LHCN-M2 (cell line): ENCODE data around the gene LRFN4. TPM values are rescaled to one million over a fixed set of nuclear protein-coding genes. Genes with fewer than 3 reads are reported as not detected.

ENCODE experiments used
- DNase-seq: peaks from one replicate; pipeline ENCODE4 v3.0.0-alpha.2; 2012; ENCODE audit warnings: low read depth
- total RNA-seq: library from RNA; depleted of rRNA; stranded (reverse); fragments of >200 nt; gene quantifications from 2 replicates; pipeline ENCODE4 v1.2.3, GENCODE V29; 2014

LRFN4 gene
- total RNA-seq, 1 experiment from 2014 or later = 14.1 TPM

DNA sequence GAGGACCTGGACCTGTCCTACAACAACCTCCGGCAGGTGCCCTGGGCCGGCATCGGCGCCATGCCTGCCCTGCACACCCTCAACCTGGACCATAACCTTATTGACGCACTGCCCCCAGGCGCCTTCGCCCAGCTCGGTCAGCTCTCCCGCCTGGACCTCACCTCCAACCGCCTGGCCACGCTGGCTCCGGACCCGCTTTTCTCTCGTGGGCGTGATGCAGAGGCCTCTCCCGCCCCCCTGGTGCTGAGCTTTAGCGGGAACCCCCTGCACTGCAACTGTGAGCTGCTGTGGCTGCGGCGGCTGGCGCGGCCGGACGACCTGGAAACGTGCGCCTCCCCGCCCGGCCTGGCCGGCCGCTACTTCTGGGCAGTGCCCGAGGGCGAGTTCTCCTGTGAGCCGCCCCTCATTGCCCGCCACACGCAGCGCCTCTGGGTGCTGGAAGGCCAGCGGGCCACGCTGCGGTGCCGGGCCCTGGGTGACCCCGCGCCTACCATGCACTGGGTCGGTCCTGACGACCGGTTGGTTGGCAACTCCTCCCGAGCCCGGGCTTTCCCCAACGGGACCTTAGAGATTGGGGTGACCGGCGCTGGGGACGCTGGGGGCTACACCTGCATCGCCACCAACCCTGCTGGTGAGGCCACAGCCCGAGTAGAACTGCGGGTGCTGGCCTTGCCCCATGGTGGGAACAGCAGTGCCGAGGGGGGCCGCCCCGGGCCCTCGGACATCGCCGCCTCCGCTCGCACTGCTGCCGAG, 1.5 kb downstream of the LRFN4 start:
- no peak for DNase-seq

DNA sequence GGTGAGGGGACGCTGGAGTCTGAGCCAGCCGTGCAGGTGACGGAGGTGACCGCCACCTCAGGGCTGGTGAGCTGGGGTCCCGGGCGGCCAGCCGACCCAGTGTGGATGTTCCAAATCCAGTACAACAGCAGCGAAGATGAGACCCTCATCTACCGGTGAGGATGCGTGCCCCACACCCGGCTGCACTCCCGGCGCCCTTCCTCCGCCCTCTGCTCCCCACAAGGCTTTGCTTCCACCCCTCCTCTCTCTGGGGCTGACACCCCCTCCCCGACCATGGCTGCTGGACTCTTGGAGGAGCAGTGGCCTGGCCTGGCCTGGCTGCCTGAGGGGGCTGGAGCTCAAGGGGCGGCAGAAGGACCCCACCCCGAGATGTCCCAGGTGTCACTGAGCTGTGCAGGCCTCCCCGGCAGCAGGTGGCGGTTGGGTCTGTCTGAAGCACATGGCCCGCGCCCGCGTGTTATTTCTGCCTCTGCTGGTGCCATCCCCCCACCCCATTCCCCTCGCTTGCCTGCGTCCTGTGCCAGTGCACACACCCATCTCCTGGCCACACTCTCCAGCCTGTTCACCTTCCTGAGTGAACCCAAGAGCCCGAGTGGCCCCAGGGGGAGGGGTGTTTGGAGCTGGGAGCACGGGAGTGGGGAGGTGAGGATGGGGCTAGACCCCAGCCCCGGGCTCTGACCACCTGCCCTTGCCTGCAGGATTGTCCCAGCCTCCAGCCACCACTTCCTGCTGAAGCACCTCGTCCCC, 2.2 kb downstream of the LRFN4 start:
- DNase-seq = no peak

DNA sequence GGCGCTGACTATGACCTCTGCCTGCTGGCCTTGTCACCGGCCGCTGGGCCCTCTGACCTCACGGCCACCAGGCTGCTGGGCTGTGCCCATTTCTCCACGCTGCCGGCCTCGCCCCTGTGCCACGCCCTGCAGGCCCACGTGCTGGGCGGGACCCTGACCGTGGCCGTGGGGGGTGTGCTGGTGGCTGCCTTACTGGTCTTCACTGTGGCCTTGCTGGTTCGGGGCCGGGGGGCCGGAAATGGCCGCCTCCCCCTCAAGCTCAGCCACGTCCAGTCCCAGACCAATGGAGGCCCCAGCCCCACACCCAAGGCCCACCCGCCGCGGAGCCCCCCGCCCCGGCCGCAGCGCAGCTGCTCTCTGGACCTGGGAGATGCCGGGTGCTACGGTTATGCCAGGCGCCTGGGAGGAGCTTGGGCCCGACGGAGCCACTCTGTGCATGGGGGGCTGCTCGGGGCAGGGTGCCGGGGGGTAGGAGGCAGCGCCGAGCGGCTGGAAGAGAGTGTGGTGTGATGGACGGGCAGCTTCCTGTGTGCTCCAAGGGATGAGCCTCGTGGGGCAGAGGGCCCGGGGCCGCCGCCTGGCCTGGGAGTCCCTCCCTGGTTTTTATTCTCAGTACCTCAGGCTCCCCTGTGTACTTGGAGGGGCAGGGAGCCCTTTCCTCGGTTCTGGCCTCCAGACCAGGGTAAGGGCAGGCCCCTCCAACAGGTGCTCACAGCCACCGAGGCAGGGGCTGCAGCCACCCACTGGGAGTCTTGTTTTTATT, 3.0 kb downstream of the LRFN4 start:
- no peak for DNase-seq

DNA sequence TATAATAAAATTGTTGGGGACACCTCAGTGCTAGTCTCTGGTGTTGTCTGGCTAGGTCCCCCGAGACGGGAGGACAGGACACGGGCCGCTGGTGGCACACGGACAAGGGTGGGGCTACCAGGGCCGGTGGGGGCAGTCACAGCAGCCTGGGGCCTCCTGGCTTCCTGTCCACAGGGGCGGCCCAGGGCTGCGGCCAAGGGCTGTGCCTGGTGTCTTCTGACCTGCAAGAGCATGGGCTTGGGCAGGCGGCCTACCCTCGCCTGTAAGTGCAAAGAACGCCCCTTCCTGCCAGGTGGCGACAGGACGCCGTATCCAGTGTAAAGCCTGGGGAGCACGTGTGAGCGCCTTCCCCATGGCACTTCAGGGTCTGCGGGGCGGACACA, 3.6 kb downstream of the LRFN4 start:
- DNase-seq = no peak

DNA sequence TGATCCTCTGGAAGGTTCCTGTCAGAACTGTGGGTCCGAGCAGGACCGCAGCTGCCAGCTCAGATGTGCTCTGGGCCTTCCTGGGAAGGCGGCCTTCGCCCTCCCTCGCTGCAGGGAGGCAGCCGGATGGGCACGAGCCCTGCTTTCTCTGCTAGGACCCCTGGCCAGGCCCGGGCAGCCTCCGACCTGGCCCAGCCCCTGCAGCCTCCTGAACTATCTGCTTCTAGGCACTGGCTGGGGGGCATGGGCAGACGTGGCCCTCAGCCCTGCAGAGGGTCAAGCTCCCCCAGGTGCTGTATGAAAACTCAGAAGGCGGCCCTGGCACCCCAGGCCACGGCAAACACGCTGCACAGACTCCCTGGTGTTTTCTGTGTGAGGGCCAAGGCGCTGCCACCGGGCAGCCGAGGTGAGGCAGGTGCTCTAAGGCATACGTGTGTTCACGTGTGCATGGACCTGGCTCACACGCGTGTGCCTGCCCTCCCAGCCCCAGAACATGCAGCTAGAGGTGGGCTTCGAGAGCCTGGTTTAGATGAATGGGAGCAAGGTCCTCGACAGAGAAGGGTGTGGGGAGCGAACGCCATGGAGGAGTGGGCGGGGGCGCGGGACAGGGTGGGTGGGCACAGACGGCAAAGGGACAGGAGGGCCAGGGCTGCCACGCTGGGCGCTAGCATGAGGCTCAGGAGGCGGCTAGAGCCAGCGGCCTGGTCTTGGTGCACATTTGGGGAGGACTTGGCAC, 4.3 kb downstream of the LRFN4 start:
- DNase-seq = no peak

- no peak for DNase-seq
These were observed 5.1 kb downstream of the LRFN4 start for GRCh38 chr11:66861774-66862558.

- no peak for DNase-seq
These were observed 5.7 kb downstream of the LRFN4 start for GRCh38 chr11:66862559-66863037.

GRCh38 chr11:66863428-66864125, 6.7 kb downstream of the LRFN4 start:
- no peak for DNase-seq

DNA sequence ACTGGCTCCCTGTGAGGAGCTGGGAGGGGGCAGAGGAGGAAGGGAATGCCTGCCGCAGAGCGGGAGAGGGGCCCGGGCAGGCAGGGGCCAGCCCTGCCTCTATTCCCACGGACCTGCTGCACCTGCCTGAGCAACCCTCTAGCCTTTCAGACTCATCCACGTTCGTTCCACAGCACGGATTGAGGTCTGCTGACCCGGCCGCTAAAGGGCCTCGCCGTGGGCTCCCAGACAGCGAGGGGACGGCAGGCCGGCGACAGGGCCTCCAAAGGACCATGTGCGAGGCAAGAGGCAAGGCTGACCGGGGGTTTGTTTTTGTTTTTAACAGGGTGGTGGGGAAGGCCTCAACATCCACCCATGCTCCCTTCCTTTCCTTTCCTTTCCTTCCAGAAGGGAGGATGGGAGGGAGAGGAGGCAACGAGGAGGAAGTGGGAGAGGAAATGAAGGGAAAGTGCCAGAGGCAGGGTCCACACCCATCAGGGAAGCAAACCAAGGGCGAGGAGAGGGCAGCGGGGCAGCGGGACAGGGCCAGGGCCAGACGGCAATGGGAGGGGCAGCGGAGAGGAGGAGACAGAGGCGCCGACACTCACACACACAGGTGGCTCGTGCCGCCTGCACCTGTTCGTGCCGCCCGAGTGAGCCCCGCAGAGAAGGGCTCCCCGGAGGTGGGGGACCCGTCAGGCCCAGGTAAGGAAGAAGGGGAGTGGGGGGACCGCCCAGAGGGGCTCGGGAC, 7.5 kb downstream of the LRFN4 start:
- no peak for DNase-seq

DNA sequence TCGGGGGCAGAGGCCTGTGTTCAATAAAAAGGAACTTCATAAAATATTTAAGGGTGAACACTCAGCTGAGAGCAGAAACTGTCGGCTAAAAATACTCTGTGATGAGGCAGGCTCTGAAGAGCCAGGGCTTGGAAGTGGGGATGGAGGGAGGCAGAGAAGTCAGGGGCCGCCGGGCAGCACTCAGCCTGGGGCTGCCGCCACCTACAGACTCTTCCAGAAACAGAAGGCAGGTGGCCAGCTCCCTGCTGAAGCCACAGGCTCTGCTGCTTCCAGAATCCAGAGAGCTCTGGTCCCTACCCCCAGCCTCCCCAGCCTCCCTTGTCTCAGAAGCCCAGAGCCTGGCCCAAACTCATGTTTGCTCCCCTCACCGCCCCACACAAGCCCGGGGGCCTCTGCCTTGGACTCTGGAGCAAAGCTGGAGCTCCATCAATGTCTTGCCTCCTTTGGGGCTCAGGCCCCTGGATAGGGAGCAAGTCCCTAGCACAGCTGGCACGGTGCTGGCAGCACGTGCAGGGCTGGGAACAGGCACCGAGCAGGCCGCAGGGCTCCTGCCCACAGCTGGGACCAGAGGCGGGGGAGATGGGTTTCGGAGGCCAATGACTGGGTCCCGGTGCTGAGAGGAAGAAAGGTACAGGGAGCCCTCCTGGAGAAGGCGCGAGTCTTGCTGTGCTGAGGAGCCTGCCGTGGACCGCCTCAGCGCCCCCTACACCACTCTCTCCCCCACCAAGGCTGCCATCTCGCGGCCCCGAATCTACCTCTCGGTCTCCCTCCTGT, 8.2 kb downstream of the LRFN4 start:
- DNase-seq = no peak

- DNase-seq = no peak
These were observed 9.1 kb downstream of the LRFN4 start for GRCh38 chr11:66866007-66866406.

DNA sequence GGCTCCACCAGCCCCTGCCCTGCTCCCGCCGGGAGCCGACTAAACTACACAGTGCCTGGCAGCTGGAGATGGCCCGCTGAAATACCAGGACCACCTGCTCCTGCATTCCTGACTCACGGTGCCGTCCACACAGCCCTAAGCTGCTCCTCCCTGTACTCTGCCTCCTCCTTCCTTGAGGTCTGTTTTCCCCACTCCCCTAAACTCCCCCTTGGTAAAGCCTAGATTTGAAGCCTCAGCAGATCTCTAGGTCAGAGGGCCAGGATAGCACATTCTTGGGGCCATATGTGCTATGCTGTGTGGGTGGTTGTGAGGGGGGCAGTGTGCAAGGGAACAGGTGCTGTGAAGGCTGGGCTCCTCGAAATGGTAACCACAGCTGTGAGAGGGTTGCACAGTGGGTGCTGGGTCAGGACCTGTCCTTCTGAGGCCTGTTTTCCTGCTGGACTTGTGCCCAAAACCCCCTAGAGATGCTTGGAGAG, 9.7 kb downstream of the LRFN4 start:
- peak; percentile 92 for DNase-seq

- no peak for DNase-seq
These were observed 10.7 kb downstream of the LRFN4 start for GRCh38 chr11:66867425-66868040.

DNA sequence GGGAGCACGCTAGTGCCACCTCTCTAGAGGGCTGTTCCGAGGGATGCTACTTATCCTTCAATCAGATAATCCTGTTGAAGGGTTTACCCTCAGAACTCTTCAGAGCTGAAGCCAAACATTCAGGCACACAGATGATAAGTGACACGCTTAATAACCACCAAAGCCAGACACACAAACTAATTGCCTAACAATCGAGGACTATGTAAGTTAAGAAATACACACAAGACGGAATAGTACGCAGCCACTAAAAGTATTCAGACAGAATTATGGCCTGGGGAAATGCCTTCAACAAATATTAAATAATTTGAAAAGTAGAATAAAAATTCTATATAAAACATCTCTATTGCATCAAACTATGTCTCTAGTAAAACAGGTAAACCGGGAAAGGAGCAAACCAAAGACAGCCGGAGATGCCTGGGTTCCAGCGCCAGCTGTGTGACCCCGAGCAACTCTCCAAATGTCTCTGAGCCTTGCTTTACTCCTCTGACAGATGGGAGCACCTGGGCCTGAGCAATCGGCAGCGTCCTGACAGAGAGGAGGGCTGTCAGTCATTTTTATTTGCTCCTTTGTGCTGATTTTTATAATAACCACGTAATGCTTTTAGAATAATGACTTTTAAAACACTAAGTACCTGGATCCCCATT, 11.3 kb downstream of the LRFN4 start:
- no peak for DNase-seq

GRCh38 chr11:66868726-66869566, 12.1 kb downstream of the LRFN4 start:
- DNase-seq = no peak

DNA sequence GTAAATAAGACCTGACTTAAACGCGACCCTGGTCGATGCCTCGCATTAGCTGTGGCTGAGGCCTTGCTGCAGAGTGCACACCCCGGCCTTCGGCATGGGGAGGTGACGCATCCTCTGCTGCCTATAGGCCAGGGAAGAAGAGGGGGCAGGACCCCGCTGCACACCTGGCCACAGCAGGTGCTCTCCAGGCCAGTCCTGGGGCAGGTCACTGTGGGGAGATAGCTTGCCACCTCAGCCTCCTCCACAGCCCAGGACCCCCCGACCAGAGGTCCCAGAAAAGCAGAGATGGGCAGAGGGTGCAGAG, 12.7 kb downstream of the LRFN4 start:
- DNase-seq = no peak

- no peak for DNase-seq
These were observed 13.3 kb downstream of the LRFN4 start for GRCh38 chr11:66870131-66870530.
